Activated CD4-positive, alpha-beta T cell treated with anti-CD3 and anti-CD28 coated beads, Interleukin-2, amount 50 U/mL, for 16 hours (primary cell): ENCODE results near the gene PCNX2.
"Not testable (repeated sequence)": the region's sequence is repeated elsewhere in the genome, so short reads cannot be mapped to it uniquely, and the experiment has no call there.

Experiments
- DNase-seq: peaks from one replicate; pipeline ENCODE4 v3.0.0-alpha.2; 2020

The PCNX2 gene

GRCh38 chr1:233042834-233043233, 252.7 kb downstream of the PCNX2 start:
- no peak for DNase-seq

GRCh38 chr1:233040494-233040893, 255.0 kb downstream of the PCNX2 start:
- no peak for DNase-seq

- DNase-seq = no peak
Measured at GRCh38 chr1:233038581-233038980, 256.9 kb downstream of the PCNX2 start.

- no peak for DNase-seq
Measured at GRCh38 chr1:233037843-233038242, 257.7 kb downstream of the PCNX2 start.

DNA sequence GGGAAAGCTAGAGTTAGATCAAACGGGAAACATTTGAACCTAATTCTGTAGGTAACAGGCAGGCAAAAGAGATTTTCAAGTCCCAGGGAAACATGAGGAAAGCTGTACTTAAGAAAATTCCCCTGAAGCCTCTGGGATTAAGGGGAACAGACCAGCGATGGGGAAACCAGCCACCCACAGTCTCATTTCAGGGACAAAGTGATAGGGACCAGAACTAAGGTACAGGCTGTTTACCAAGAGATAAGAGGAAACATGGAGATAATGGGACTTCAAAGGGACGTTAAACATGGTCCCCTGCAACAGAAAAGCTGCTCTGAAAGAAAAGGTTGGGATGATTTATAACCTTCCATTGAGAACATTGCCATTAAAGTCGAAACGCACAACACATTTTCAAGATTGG, 260.7 kb downstream of the PCNX2 start:
- DNase-seq = no peak

GRCh38 chr1:233033361-233033760, 262.2 kb downstream of the PCNX2 start:
- no peak for DNase-seq

- no peak for DNase-seq
Measured at GRCh38 chr1:233032916-233033315, 262.6 kb downstream of the PCNX2 start.

DNA sequence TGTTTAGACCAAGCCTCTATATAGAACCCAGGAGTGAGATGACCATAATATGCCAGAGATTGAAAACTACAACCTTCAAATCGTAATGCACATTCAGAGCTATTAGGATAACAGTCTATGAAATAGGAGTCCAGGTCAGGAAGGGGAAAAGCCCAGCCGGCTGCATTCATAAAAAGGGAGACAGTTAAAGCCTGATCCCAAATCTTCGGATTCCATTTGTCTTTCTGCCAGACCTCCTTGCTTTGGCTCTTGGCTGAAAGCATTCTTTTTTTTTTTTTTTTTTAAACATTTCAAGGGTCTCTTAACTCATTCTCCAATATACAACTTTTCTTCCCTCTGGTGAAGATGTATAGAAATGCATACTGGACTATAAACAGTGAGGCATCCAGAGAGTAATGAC, 264.0 kb downstream of the PCNX2 start:
- no peak for DNase-seq

GRCh38 chr1:233027046-233027445, 268.5 kb downstream of the PCNX2 start:
- DNase-seq = no peak

GRCh38 chr1:233025567-233025966, 270.0 kb downstream of the PCNX2 start:
- no peak for DNase-seq

- no peak for DNase-seq
Measured at GRCh38 chr1:233025157-233025556, 270.4 kb downstream of the PCNX2 start.

- DNase-seq = no peak
Measured at GRCh38 chr1:233024199-233024598, 271.3 kb downstream of the PCNX2 start.

- DNase-seq = no peak
Measured at GRCh38 chr1:233022246-233022645, 273.3 kb downstream of the PCNX2 start.

DNA sequence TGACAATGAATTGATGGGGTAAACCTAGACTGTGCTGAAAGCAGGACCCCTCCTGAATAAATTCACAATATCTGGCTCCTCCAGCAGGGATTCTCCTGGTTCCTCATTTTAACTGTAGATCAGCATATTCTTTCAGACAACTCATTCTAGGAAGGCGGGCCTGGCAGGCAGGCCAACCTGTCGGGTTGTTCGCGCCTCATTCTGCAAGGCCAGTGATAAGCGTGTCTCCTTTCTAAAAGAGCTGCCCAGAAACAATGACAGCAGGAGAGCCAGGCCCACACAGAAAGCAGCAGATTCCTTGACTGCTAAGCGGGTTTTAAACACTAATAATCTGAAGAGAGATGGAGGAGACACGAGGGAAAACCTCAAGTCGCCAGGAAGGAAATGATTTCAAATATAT, 275.1 kb downstream of the PCNX2 start:
- no peak for DNase-seq

DNA sequence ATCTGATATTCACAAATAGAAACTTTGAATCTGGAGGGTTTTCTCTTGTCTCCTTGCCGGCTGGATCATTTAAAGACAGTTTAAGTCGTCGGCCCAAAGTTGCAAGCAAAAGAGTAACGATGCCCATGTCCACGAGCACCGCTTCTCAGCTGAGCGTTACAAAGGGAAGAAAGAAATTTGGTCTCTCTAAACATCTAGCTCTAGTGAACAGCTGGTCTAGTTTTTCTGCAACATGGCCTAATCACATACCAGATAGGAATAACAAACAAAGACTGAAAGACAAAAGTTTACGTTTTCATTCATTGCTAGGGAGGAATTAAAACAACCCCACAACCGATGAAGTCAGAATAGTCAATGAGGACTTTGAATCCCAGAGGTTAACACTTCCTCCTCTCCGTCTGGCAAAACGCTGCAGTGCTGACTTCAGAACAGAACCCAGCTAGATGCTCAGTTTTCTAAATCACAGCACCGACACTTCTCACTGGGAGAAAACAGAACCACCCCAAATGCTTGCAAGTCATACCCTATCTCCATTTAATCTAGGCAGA, 275.7 kb downstream of the PCNX2 start:
- no peak for DNase-seq

- no peak for DNase-seq
Measured at GRCh38 chr1:233019083-233019482, 276.4 kb downstream of the PCNX2 start.

DNA sequence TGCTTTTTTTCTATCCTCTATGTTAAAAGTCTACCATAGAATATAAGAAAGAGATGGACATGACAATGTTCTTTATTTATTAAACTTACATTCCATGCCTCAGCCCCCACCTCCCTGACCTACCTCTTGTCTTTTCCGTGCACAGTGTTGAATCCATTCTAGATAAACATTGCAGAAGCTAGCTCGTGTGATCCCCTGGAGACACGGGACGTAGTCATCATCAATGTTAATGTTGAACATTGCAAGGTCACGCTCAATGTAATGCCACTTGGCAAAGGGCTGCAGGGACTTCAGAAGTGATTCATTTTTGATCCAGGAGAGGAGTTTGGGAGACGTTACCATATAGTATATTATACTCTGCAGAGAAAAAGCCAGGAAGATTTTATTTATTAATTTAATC, 278.7 kb downstream of the PCNX2 start:
- no peak for DNase-seq

GRCh38 chr1:233015965-233016364, 279.6 kb downstream of the PCNX2 start:
- peak; percentile 19 for DNase-seq

- no peak for DNase-seq
Measured at GRCh38 chr1:233012021-233012420, 283.5 kb downstream of the PCNX2 start.

GRCh38 chr1:233010146-233010545, 285.4 kb downstream of the PCNX2 start:
- no peak for DNase-seq

- DNase-seq = no peak
Measured at GRCh38 chr1:233006541-233006973, 289.0 kb downstream of the PCNX2 start.

GRCh38 chr1:233006108-233006507, 289.4 kb downstream of the PCNX2 start:
- DNase-seq = no peak

DNA sequence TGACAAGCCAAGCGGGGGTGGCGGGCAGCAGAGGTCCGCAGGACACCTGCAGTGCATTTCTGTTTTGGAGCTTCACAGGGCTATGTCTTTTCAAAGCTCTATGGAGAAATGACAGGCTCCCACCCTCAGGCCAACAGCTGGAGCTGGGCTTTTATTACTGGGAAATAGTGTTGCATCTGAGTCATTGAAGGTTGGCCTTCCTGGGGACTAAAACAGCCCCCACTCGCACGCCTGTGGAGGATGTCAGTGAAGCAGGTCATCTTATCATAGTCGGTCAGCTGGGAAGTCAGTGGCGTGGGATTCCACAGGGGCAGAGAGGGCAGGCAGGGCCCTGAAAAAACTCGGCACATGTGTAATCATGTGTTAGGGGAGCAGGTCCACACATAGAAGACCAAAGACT, 289.8 kb downstream of the PCNX2 start:
- no peak for DNase-seq

GRCh38 chr1:233005156-233005555, 290.4 kb downstream of the PCNX2 start:
- no peak for DNase-seq

- DNase-seq = no peak
Measured at GRCh38 chr1:233004451-233004850, 291.1 kb downstream of the PCNX2 start.

GRCh38 chr1:233003638-233004037, 291.9 kb downstream of the PCNX2 start:
- not testable (repeated sequence) for DNase-seq
